GM19328 (cell line): ENCODE measurements around the gene GLRX.

Source experiments
- ATAC-seq: cut with Tn5 transposase; IDR thresholded peaks from one replicate; pipeline ENCODE4 v1.9.1; 2021; ENCODE audit warnings: mild to moderate bottlenecking, moderate library complexity; ENCODE audit not compliant: unreplicated experiment

GLRX gene

GRCh38 chr5:95822542-95823181 lies at the start of gene GLRX:
TSS of gene GLRX (minus strand) at chr5:95822726. CDS start at chr5:95822662, 64 bp downstream.
- peak; percentile 32 for ATAC-seq

GRCh38 chr5:95871146-95871806 lies 48.8 kb upstream of the GLRX start:
- ATAC-seq, result no peak

GRCh38 chr5:95870105-95870672 lies 47.7 kb upstream of the GLRX start:
- ATAC-seq, result peak; percentile 46

GRCh38 chr5:95869173-95869855 lies 46.8 kb upstream of the GLRX start:
- ATAC-seq, result peak; percentile 40

- no peak for ATAC-seq
Observed at GRCh38 chr5:95868136-95868535, 45.6 kb upstream of the GLRX start.

GRCh38 chr5:95866435-95867040 lies 44.0 kb upstream of the GLRX start:
- ATAC-seq, result no peak

- ATAC-seq, result no peak
Observed at GRCh38 chr5:95864944-95865504, 42.5 kb upstream of the GLRX start.

- ATAC-seq, result no peak
Observed at GRCh38 chr5:95864456-95864855, 41.9 kb upstream of the GLRX start.

GRCh38 chr5:95863383-95863757 lies 40.8 kb upstream of the GLRX start:
- ATAC-seq, result no peak

- ATAC-seq, result no peak
Observed at GRCh38 chr5:95862671-95863382, 40.3 kb upstream of the GLRX start.

- ATAC-seq, result no peak
Observed at GRCh38 chr5:95861864-95862561, 39.5 kb upstream of the GLRX start.

GRCh38 chr5:95861221-95861863 lies 38.8 kb upstream of the GLRX start:
- no peak for ATAC-seq

GRCh38 chr5:95859661-95860060 lies 37.1 kb upstream of the GLRX start:
- ATAC-seq, result no peak

GRCh38 chr5:95858661-95859595 lies 36.4 kb upstream of the GLRX start:
- peak; percentile 90 for ATAC-seq

GRCh38 chr5:95858023-95858461 lies 35.5 kb upstream of the GLRX start:
- ATAC-seq, result no peak

GRCh38 chr5:95857185-95857945 lies 34.8 kb upstream of the GLRX start:
- ATAC-seq, result no peak

- ATAC-seq, result no peak
Observed at GRCh38 chr5:95856501-95856981, 34.0 kb upstream of the GLRX start.
